GM13977 (cell line): ENCODE data around the gene CRYBA2.

Experiments used
- DNase-seq: peaks from one replicate; pipeline ENCODE4 v3.0.0; 2012; ENCODE audit warnings: low spot score
- CTCF ChIP-seq: IDR thresholded peaks from 2 replicates; pipeline ENCODE4 v1.5.1; 2012; ENCODE audit warnings: mild to moderate bottlenecking, control low read depth; ENCODE audit not compliant: insufficient read depth; ENCODE audit errors: extremely low read depth, missing control alignments
- in situ Hi-C: fragments of 300-500 bp; cut with MboI; formaldehyde crosslinking; loops from one replicate; pipeline ENCODE4 v1.12.0; 2022; ENCODE audit warnings: low sequenced_read_pairs, low pct_unique_long_range_greater_than_20kb, mixed read lengths, inconsistent platforms; ENCODE audit not compliant: unreplicated experiment

Gene CRYBA2

GRCh38 chr2:218959761-218960308 is 33.4 kb downstream of the CRYBA2 start:
- no peak for DNase-seq
- in situ Hi-C loops: no loop called here
- no peak for TF ChIP-seq CTCF

GRCh38 chr2:218959141-218959731 is 34.0 kb downstream of the CRYBA2 start, which contains the start of gene CDK5R2:
CDK5R2 (plus strand) TSS chr2:218959666; CDS start chr2:218959821, 155 bp downstream.
- in situ Hi-C loops: no loop called here
- TF ChIP-seq CTCF: no peak
- peak; percentile 100 for DNase-seq

- in situ Hi-C loops: no loop called here
- no peak for TF ChIP-seq CTCF
- DNase-seq: no peak
Measured at GRCh38 chr2:218958276-218958675, 34.9 kb downstream of the CRYBA2 start.

GRCh38 chr2:218957671-218958070 is 35.6 kb downstream of the CRYBA2 start:
- in situ Hi-C loops: no loop called here
- no peak for DNase-seq
- no peak for TF ChIP-seq CTCF

- no peak for DNase-seq
- TF ChIP-seq CTCF: no peak
- in situ Hi-C loops: no loop called here
Measured at GRCh38 chr2:218956039-218956438, 37.2 kb downstream of the CRYBA2 start.

GRCh38 chr2:218954541-218955300 is 38.5 kb downstream of the CRYBA2 start:
- in situ Hi-C loops: no loop called here

More at GRCh38 chr2:218954541-218955300, 38.5 kb downstream of the CRYBA2 start:
- no peak for TF ChIP-seq CTCF
- DNase-seq: no peak
